RPMI7951 (cell line): ENCODE data around the gene EFCAB8. TPM values are rescaled to one million over a fixed set of nuclear protein-coding genes. Genes with fewer than 3 reads are reported as not detected.

Source experiments
- DNase-seq: peaks from one replicate; pipeline ENCODE4 v3.0.0-alpha.2; 2012; ENCODE audit warnings: low read depth
- total RNA-seq: library from RNA; depleted of rRNA; stranded (reverse); fragments of >200 nt; shearing (Covaris generic); gene quantifications from 2 replicates; pipeline ENCODE4 v1.2.3, GENCODE V29; 2014

Gene EFCAB8
- total RNA-seq, 1 experiment from 2014 or later = 1.1 TPM

GRCh38 chr20:32986331-32986966 lies 127.7 kb downstream of the EFCAB8 start:
- no peak for DNase-seq

GRCh38 chr20:32987044-32987825 lies 128.5 kb downstream of the EFCAB8 start:
- no peak for DNase-seq

DNA sequence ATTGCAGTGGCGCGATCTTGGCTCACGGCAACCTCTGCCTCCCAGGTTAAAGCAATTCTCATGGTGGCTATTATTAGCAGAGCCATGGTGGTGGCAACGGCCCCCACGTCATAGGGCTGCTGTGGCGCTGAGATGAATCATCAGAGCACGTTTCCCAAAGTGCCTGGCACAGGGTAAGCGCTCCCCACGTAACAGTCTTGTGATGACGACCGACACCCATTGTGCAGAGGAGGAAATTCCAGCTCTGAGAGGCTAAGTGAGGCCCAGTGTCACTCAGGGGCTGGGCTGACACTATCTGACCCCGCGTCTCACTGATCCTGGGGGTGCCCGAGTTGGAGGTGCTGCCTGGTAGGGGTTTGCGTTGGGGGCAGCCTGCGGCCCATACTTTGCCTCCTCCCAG lies 129.3 kb downstream of the EFCAB8 start:
- no peak for DNase-seq

DNA sequence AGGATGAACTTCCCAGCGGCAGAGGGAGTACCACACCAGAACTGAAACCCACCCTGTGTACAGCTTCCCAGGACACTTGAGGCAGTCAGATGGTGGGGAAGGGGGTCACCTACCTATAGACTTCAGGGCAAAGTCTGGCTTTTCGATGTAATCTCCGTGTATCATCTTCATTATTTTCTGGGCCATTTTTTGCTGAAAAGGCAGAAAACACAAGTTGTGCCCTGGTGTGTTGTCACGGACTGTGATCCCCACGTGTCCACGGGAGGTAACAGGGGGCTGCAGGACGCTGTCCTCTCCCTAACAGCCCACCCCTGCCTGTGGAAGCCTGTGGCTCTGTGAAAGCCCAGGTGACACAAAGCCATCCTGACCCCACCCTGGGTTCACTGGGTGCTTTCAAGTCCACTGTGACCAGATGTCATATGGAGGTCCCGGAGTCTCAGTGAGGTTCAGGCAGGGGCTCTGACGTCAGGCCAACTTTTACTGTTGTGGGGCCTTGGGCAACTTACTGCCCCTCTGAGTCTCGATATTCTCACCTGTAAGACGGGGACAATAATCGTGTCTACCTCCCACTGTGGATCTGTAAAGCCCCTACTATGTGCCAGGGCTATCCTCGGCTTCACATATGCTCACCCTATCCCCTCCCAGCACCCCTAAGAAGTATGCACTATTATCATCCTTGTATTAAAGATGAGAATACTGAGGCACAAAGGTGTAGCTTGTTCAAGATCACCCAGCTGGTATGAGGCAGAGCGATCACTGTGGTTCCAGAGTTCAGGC lies 131.0 kb downstream of the EFCAB8 start:
- DNase-seq = no peak

DNA sequence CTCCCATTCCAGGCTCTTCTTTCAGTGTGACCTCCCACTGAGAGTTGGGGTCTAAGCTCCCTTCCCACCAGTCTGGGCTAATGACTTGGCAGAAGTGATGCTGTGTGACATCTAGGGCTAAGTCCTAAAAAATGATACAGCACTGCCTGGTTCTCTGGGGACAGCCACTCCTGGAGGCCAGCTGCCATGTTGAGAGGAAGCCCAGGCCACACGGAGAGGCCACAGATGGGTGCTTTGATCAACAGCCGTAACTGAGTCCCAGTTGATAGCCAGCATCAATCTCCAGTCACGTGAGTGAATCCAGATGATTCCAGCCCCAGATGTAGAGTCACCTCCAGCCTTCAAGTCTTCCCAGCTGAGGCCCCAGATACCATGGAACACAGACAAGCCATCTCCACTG lies 131.7 kb downstream of the EFCAB8 start:
- no peak for DNase-seq

DNA sequence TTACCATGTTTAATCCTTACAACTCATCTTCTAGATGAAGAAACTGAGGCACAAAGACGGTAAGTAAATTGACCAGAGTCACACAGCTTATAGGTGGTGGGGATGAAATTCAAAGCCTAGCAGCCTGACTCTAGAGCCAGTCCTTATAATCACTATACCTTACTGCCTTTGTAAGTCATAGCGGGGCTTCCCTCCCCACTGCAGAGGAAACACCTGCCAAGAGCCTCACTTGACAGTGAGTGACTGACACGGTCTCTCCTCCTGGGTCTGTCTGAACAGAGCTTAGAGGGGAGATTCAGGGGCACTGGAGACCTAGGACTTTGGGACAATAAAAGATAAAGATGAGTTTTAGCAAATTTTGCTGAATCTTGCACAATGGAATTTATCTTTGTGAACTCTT lies 132.7 kb downstream of the EFCAB8 start:
- DNase-seq = no peak

DNA sequence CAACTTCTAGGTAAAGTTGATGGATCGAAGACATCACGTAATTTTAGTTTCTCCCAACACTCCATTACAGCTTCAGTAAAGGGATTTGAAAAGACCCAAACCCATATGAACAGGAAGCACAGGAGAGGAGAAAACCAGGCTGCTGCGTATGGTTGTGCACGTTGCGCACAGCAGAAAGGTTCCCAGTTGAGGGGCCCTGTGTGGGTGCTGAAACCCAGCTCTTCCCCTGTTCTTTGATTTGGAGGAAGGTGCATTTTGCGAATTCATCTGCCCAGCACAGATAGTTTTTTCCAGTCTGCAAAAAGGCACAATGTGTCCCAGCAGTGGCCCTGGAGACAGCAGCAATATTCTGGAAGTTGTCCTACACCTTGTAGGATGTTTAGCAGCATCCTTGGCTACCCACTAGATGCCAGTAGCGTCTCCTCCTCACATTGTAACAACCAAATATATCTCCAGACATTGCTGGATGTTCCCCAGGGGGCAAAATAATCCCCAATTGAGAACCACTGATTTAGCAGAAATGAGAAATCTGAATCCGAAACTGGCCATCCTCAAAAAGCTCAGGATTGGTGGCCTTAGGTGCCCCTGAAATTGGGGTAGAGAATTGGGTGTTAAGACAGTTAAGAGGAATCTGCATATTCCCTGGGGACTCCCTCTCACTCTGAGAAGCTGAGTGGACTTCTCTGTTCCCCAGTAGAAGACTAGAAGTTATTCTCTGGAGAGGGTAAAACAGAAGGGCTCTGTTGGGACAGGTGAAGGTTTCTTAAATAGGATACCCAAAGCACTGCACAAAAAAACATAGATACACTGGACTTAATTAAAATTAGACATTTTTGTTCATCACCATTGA lies 133.3 kb downstream of the EFCAB8 start:
- no peak for DNase-seq

DNA sequence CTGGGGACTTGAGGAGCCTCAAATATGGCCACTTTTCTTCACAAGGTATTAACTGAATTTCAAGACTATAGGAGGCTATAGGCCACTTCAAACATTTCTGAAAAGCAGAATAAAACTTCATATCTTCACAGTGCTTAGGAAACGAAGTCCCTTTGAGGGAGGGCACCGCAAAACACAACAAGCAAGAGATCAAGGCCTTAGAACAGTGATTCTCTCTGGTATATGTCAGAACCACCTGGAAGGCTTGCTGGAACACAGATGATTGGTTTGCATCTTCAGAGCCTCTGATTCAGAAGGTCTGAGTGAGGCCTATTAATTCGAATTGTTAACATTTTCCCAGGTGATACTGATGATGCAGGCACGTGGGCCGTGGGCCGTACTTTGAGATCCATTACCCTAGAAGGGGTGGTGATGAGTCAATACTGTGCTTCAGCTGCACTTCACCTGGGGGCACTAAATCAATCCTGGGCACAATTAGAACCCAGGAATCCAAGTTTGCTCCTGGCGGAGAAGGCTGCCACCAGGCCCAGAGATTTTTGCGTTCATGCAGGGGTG lies 134.8 kb downstream of the EFCAB8 start:
- no peak for DNase-seq

DNA sequence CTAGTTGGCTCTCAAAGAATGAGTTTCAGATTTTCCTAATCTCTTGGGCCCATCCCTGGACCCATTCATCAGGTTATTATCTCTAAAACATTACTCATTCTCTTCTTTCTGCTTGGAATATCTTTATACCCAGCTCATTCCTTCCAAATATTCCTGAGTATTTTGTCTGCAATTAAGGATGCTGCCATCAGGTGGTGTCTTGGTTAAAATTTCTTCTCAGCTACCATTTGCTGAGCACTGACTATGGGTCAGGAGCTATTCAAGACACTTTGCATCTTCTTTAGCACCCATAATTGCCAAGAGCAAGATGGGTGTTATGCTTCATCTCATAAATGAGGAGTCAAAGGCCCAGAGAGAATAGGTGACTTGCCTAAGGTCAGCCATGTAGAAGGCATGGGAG lies 137.1 kb downstream of the EFCAB8 start:
- no peak for DNase-seq

DNA sequence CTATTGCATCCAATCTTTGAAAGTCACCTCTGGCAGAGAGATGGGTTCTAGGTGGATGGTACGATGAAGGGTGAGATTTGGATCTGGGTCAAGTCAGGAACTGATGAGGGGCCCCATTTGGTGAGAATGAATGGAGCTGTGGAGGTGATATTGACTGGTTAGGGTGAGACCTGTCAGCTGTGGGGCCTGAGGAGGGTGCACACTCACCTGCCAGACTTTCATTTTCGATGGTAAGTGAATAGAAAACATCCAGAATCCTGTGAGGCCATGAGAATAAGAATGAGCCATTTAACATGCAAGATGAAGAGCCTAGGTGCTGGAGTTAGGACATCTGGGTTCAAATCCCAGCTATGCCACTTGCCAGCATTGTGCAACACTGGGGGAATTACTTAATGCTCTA lies 138.7 kb downstream of the EFCAB8 start:
- no peak for DNase-seq

DNA sequence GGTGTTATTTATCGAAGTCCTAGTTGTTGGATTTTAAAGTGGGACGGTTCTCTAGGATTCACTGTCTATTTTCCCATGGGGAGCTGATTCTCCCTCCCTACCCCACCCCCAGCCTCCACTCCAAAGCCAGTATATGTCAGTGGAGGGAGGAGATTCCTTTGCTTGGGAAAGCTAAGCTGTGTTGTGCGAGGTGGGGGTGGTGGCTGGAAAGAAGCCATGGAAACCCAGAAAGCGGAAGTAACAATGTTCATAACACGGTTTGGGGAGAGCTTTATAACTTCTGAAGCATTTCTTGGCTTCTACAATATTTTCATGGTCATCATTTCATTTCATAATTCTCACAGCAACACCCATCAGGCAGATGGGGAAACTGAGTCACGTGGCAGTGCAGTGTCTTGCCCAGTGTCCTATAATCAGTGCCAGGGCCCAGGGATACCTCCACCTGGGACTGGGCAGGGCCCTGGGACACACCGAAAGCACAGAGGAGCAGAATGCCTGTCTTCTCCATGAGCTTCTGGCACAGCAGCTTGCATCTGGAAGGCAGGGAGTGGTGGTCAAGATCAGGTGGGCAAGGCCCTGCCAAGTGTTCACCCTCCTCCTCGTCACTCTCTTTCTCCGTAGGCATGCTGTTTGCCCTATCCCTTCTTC lies 141.0 kb downstream of the EFCAB8 start:
- DNase-seq = no peak

DNA sequence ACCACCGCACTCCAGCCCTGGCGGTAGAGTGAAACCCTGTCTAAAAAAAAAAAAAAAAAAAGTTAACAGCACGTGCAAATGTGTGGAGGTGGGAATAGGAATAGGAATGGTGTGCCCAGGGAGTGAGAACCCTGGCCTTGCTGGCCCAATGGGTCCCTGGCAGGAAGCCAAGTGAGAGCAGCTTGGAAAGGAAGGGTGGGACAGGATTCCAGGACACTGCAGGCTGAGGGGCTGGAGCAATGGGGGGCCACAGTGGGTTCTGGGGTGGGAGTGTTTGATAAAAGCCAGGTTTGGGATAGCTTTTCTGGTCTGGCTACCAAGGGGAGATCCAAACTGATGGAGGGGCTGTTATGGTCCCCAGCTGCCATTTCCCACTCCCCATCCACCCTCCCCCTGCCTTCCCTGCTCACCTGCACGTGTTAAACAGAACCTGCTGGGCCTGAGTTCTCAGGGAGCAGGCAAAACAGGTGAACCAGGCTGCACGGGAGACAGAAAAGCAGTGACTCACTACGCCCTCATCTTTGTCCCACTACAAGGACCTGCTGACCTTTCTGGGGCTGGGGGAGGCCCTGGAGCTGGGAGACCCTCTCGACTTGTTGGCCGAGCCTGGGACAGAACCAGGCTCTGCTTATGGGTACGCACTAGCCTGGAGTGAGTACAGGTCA lies 142.2 kb downstream of the EFCAB8 start:
- no peak for DNase-seq

DNA sequence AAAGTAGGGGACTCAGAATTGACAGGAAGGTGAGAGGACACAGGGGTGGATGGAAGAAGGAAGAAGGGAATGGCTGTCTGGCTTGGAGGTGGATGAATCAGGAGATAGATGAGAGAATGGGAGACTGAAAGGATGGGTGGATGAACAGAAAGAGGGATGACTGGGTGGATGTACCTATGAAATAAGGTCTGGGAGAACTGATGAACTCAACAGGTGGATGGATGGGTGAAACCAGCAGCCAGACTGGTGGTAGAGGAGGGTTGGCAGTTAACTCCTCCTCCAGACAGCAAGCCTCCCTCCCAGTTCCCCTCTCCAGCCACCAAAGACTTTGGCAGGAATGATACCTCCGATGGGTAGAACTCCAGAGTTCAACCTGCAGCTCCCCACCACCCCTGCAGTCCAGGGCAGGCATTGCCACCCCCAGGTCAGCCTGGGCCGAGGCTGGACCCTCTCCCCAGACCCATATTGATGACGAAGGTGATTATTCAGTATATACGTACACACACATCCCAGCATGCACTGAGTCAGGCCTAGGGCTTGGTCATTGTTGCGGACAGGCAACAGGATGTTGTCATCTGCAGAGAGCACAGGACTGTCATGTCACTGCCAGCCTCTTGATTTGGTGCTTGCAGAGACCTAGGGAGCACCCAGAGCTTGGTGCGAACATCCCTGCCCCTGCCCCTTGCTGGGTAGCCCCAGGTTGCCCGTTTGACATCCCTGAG lies 143.5 kb downstream of the EFCAB8 start:
- DNase-seq = no peak

DNA sequence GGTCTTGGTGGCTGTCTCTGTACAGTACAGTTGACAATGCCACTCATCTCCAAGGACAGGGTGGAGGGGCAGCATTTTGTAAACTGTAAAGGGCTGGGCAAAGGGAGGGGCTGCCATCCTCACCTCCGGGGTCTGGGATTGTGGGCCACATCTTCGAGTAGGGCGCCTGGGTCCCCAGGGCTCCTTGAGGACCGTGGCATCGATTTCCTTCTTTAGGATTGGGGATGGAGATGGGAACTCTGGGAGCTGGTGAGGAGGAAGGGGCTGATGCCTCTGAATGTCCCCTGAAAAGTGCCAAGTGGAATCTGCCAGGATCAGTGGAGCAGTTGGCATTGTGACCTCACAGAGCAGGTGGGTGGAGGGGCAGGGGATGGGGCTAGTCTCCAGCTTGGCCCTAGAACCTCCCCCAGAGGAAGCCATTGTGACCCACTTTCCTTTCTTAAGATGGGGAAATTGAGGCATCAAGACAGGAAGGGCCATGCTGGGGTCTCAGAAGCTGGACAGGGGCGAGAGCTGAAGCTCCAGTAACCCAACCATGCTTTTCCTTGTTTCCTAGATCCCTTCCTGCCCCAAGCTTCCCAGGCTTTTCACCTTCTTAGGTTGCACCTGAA lies 145.5 kb downstream of the EFCAB8 start, which contains the start of gene SUN5:
TSS of gene SUN5 (minus strand) at position 293 of the 611 bp plus-strand sequence. CDS start at position 200, 93 bp downstream.
- no peak for DNase-seq

- peak; percentile 29 for DNase-seq
Measured at GRCh38 chr20:33005132-33005566, 146.4 kb downstream of the EFCAB8 start.

- no peak for DNase-seq
Measured at GRCh38 chr20:33005908-33006775, 147.4 kb downstream of the EFCAB8 start.

- no peak for DNase-seq
Measured at GRCh38 chr20:33006776-33007375, 148.2 kb downstream of the EFCAB8 start.
